Esophagus squamous epithelium (tissue), 4 donors: Measurements from ENCODE around the gene SSC4D.
"Not testable (repeated sequence)": the region's sequence is repeated elsewhere in the genome, so short reads cannot be mapped to it uniquely, and the experiment has no call there.

Experiments used
- CTCF ChIP-seq, 6 experiments: fragments of 450-650 bp in 4 of 6; fragments of 200-600 bp in 2 of 6; sonication (generic) in 2 of 6; IDR thresholded peaks; one replicate each; pipeline ENCODE4 v1.5.1; 2016 to 2019; ENCODE audit warnings: antibody characterized with exemption in 6 of 6, mild to moderate bottlenecking in 4 of 6, moderate library complexity in 4 of 6
- POLR2A ChIP-seq, 4 donors: fragments of 450-650 bp; IDR thresholded peaks; one replicate each; pipeline ENCODE4 v1.6.1; 2017; ENCODE audit warnings: antibody characterized with exemption in 4 of 4, mild to moderate bottlenecking in 4 of 4, moderate library complexity in 3 of 4

- peak; percentile 34 to 78 (median 48) for TF ChIP-seq CTCF (IDR thresholded peaks at IDR 0.05)
- not testable (repeated sequence) for TF ChIP-seq POLR2A (IDR thresholded peaks at IDR 0.05)
Observed at GRCh38 chr7:76437873-76438272, 28.4 kb upstream of the SSC4D start.
